Activated CD4-positive, CD25-positive, alpha-beta regulatory T cell (primary cell): ENCODE data around the gene DNAJB5.
"Not testable (repeated sequence)": the region's sequence is repeated elsewhere in the genome, so short reads cannot be mapped to it uniquely, and the experiment has no call there.

Experiments used
- DNase-seq, 4 experiments: peaks; one replicate each; lab custom pipeline; 2025; lab: John Stamatoyannopoulos, UW

DNAJB5 gene

DNA sequence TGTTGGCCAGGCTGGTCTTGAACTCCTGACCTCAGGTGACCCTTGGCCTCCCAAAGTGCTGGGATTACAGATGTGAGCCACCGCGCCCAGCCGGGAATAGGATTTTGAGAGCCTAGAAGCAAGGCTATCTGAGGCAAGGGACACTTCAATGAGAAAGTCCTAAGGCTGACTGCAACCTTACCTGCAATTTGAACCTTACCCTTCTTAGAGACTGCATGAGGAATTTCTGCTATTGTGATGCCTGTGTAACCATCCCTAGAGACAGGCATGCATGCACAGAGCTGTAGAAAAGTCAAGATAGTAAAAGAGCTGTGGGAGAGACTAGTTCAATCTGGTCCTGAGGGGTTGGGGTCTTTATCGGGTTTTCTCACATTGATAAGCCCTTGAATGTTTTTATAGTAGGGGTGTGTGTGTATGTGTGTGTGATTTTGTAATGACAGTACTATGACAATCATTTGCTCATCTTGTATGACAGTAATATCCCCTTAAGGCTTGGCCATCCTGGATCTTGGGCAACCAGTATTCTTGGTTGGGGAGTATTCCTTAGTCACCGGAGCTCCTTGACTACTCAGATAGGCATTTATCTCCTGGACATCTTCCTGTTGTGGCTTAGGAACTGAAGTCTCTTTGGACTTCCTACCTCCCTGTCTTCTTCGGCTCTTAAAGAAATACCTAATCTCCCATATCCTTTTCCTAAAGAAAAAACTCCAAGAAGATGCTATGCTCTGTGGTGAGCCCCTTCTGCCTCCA, 11.2 kb downstream of the DNAJB5 start:
- no peak for DNase-seq

DNA sequence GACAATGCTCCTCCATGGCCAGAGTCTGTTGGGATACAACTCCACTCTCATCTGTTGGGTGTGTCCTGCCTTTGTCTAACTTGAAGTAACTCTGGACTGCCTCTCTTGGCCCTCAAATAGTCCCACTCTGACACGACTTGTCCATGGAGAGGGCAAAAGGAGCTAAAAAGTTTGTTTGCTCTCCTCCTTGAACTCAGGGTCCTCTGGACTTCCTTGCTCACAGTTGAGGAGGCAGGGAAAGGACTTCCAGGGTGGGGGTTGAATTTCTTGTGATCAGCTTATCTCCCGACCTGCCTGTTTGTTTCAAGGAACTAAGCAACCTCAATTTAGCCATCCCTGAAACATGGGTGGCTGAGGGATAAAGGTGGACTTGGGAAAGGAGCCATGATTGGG, 11.7 kb downstream of the DNAJB5 start:
- no peak for DNase-seq

DNA sequence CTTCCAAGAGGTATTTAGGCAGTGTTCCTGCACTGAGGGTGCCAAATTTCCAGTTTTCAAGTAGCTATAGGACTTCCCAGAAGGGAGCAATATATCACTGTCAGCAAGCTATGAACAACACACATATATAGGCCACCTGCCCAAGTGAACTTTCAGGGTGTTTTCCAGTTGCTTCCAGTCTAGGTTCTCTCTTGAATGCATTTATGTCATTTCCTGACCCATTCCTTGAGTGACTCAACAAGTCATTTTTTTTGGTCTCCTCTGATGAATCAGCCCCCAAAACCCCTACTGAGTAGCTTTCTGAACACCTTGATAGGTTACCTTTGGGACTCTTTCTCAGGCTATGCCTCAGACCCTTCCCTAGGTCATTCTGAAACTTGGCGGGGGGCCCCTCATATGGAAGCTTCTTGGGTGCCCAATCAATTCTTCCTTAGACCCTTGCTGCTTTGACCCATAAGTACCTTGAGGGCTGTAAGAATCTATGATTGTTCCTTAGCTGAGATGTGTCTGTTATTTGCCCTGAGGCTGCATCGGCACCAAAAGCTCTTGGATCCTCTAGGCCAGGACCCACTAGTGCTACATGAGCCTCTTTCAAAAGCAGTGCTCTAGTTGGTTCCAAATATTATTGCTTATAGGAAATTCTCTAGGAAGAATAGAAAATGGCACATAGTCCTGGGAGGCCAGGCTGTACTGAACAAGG, 12.4 kb downstream of the DNAJB5 start:
- no peak for DNase-seq

DNA sequence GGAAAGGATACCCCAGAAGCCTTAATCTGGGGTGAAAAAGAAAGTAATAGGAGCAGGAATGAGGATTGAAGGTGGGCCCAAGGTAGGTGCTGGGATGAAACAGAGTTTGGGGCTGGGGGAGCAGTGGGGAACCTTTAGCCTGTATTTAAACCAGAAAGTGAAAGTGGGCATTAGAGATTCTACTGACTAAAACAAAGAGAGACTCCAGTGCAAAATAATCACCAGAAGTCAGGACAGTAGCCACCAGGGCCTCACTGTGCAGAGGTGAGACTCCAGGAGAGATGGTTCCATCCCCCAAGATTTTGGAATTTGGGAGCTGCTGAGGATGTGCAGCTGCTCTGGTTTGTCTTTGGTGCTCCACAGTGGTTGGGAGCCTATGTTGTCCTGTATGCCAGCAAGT, 13.1 kb downstream of the DNAJB5 start:
- DNase-seq: no peak

DNA sequence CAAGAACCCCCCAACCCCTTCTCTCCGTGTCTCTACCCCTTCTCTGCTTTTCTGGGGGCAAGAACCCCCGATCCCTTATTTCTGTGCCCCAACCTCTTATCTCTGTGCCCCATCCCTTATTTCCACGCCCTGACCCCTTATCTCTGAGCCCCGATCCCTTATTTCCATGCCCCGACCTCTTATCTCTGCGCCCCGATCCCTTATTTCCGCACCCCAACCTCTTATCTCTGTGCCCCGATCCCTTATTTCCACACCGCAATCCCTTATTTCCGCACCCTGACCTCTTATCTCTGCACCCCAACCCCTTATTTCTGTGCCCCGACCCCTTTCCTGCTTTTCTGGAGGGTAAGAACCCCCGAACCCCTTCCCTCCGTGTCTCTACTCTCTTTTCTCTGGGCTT, 14.8 kb downstream of the DNAJB5 start:
- not testable (repeated sequence) for DNase-seq

DNA sequence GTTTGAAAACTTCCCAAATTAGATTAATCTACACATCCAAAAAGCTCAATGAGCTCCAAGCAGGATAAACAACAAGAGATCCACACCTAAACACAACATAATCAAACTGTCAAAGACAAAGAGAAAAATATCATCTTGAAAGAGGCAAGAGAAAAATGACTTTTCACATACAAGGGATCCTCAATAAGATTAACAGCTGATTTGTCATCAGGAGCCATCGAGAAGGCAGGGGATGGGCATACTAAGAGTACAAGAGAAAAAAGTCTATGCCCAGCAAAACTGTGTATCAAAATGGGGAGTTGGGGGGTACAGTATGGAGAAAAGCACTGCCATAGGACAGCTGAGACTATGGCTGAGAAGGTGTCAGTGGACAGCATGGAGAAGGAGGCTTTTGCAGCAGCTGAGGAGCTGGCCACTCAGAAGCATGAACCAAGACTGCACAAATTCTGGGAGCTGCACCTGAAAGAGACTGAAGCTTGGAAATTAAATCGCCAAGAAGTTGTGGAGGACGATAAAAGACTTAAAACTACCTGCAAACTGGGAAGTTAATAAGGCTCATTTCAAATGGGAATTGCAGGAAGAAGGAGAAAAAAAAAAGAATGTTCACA, 20.9 kb downstream of the DNAJB5 start:
- no peak for DNase-seq

DNA sequence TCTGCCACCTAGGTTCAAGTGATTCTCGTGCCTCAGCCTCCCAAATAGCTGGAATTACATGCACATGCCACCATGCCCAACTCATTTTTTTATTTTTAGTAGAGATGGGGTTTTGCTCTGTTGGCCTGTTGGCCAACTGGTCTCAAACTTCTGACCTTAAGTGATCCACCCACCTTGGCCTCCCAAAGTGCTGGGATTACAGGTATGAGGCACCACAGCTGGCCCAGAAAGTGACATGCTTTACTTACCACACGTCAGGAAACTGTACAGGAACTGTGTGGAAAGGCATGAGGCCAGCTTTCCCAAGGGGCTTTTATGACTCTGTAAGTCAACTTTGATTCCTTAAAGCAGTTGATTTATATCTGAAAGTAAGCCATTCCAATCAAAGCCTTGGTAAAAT, 25.0 kb downstream of the DNAJB5 start:
- no peak for DNase-seq

DNA sequence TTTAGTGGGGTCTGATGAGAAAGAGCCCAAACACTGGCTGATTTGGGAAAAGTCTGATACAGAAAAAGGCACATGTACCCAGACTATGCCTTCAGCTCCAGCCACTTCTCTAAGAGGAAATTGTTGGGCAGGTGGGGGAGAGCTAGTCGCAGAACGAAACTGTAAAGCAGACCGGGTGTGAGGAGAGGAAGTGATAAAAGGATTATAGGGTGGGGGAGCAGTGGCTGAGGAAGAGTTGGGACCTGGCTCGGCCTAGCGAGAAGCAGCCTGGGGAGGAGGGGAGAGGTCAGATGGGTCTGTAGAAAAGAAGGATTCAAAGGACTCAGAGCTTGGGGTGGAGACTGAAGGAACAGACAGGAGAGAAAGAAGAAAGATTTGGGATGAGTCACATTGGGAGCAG, 33.9 kb downstream of the DNAJB5 start:
- DNase-seq: not testable (repeated sequence)

DNA sequence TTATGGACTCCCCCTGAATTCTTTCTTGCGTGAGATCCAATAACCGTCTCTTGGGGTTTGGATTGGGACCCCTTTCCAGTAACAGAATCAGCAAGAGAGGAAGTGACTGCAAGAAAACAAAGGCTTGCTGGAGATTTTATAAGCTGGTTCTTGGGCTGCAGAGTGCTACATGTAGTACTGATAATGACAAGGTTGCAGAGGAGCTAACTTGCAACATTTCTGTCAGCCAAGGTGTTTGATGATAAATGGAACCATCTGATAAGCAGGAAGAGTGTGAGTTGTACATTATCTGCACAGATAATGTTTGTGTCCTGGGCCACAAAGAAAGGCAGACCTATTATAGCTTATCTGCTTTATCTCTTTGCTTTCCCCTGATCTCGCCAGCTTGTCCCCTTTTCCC, 37.1 kb downstream of the DNAJB5 start:
- no peak for DNase-seq

DNA sequence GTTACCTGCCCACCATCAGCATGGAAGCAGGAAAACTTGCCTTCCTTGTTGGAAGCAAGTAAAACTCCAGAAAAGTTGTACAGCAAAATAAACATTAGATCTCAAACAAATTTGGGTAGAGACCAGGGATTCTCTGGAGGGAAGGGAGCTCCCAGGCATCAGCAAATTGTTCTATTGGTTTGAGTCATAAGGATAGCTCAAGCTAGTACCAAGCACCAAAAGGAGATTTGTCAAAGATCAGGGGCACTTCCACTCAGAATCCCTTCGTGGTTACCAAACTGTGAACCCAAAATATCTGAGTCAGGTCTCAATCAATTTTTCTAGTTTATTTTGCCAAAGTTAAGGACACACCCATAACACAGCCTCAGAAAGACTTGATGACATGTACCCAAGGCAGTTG, 37.8 kb downstream of the DNAJB5 start:
- no peak for DNase-seq

DNA sequence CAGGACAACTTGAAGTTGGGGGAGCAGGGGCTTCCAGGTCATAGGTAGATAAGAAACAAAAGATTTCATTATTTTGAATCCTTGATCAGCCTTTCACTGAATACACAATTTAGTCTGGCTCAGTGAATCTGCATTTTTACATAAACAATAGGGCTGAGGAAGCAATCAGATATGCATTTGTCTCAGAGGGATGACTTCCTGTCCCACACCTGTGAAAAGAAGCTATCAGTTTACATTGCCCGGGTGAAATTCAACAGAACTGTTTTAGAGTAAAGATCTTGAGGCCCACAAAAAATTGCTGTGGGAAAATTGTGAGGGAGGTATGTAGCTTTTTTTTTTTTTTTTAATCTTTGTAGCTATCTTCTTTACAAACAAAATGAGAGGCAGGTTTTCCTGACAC, 38.3 kb downstream of the DNAJB5 start:
- DNase-seq: no peak

DNA sequence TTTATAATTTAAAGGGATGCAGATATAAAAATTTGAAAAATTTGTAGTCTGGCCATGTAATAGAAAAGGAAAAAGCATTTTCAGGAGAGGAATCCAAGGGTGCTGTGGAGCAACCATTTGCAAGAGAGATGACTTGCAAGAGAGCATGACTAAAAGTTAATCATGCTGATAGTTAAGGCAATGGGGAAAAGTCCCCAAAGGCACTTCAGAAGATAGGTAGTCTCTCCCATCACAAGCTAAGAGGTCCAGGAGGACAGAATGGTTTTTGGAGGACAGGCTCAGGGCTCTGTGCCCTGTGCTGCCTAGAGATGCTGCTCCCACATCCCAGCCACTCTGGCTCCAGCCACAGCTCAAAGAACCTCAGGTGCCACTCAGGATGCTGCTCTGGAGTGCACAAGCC, 38.8 kb downstream of the DNAJB5 start:
- no peak for DNase-seq

DNA sequence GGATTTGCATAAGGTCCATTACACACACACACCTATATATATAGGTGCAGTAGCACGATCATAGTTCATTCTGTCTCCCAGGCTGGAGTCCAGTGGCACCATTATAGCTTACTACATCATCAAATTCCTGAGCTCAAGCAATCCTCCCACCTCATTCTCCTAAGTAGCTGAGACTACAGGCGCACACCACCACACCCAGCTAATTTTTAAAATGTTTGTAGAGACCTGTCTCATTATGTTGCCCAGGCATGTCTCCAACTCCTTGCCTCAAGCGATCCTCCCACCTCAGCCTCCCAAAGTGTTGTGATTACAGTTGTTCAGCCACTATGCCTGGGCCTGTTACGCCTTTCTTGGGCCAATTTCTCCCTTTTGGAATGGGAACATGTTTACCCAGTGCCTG, 39.7 kb downstream of the DNAJB5 start:
- no peak for DNase-seq

DNA sequence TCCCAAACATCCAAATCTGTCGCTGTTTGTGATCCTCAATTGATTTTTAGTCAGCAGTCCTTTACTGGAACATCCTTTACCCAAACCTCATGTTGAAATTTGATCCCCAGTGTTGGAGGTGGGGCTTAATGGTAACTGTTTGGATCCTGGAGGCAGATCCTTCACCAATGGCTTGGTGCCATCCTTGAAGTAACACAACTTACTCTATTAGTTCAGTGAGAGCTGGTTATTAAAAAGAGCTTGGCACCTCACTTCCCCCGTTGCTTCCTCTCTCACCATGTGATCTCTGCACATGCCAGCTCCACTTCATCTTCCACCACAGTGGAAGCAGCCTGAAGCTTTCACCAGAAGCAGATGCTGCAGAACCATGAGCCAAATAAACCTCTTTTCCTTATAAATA, 40.3 kb downstream of the DNAJB5 start:
- no peak for DNase-seq

DNA sequence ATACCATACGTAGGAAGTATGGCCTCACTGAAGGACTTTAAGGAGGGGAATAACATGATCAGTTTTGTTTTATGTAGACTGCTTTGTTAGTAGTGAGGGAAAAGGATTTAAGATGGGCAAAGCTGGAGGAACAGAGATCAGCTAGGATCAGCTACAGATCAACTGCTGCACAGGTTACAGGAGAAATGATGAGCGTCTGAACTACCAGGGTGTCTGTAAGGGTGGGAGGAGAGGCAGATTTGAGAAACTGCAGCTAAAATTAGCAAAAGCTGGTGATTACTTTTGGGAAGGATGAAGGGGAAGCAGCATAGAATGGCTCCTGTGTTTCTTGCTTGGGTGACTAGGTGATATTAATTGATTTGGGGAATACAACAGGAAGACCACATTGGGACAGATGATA, 43.6 kb downstream of the DNAJB5 start:
- DNase-seq: no peak

DNA sequence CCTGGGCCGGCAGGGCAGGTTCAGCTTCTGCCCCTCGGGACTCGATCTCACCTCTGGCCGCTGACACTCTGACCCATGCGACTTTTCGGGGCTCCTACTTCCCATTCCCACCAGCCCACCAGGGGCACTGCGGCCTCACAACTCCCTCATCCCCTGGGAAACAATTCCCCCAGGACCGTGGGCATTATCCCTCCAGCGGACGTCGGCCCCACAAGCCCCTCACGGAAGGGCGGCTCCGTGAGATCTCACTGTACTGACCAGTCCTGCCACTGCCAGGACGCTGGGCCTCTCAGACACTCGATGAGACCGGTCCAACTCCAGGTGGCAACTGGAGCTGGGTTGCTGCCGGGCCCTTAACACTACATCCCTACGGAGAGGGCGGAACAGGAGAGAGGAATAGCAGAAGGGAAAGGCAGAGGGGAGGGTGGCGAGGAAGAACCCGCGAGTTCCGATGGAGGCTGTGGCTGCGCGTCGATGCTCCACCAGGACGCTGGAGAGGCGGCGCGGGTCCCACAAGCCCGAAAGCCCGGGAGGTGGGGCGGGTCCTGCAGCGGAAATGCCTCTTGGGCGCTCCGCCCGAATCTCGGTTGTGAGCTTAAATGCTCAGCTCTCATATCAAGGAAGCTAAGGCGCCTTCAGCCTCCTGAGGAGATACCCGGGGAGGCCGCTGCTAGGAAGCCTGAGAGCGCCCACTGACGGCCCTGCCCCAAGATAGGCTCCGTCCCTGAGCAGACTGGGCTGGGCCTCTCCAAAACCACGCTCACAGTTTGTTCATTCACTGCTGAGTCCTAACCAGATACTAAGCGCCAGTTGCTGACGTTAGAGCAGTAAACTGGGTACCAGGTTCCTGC, 46.5 kb downstream of the DNAJB5 start:
- peak in 2 of 4 experiments; percentile 11 to 24 for DNase-seq

DNA sequence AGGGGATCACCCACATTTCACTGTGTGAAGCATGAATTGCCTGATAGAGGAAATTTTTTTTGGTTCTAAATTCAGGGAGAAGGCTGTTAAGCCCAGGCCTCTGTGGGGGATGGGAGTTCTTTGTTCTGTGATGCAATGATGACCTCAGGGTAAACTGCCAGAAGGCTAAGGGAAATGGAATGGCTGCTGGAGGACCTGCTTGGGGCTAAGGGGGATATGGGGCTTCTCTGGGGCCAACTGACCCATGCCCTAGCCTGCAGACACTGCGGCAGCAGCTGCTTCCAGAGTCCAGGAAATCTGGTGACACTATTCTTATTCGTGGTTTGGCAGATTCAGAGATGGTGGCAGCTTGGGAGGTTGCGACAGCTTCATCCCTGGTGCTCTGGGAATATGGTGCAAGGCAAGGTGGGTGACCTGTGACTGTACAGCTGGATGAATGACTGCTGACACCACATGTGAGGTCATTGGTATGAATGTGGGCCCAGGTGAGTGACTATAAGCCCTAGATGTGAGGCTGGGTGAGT, 52.6 kb downstream of the DNAJB5 start:
- no peak for DNase-seq

DNA sequence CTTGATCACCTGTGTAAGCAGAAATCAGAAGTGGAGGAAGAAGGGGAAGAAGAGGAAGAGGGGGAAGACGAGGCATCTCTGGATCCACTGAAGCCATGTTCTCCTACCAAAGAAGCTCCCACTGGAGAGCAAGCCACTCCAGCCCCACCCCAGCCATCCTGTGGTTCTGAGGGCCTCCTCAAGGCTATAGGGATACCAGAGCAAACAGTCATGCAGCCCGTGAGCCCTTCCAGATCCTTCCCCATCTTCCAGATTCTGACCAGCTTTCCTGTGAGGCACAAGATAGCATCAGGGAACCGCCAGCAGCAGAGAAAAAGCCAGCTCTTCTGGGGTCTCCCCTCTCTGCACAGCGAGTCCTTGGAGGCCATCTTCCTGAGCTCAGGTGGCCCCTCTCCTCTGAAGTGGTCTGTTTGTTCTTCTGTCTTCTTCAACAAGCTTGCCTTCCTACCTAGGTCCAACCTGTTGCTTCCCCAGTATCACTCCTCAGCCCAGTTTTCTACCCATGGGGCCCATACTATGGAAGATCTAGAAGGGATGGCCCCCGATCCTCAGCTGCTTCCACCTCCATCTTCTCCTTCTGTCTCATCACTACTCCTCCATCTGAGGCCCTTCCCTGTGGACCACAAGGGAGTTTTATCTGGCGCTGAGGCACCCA, 53.5 kb downstream of the DNAJB5 start:
- no peak for DNase-seq

DNA sequence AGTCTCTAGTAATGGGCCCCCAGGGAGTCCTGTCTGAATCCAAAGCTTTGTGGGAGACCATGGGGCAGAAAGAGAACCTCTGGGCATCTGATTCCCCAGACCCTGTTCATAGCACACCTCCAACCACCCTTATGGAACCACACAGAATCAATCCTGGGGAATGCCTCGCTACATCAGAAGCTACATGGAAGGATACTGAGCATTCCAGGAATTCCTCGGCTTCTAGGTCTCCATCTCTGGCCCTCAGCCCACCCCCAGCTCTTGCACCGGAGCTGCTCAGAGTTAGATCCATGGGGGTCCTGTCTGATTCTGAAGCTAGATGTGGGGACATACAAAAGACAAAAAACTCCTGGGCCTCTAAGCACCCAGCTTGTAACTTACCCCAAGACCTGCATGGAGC, 54.5 kb downstream of the DNAJB5 start:
- DNase-seq: no peak
